Keratinocyte (primary cell): ENCODE data around the gene TNFRSF14. TPM values are rescaled to one million over a fixed set of nuclear protein-coding genes. Genes with fewer than 3 reads are reported as not detected.

Source experiments
- DNase-seq: peaks from one replicate; pipeline ENCODE4 v3.0.0-alpha.2; 2011; ENCODE audit warnings: low read depth, missing footprints, low spot score
- FAIRE-seq: peaks from 2 replicates; lab custom pipeline; 2011; peaks lifted over from hg19 to GRCh38; lab: Jason Lieb, UNC
- H2AFZ ChIP-seq: 2 replicates; pipeline ENCODE4 v1.6.0; 2012; ENCODE audit warnings: low read length, control low read depth, inconsistent platforms; ENCODE audit not compliant: control insufficient read depth
- H3K27ac ChIP-seq: 2 replicates; pipeline ENCODE4 v1.5.1; 2011; ENCODE audit warnings: low read length; ENCODE audit not compliant: control insufficient read depth, insufficient read depth
- H3K27me3 ChIP-seq: 3 replicates; pipeline ENCODE4 v1.6.0; 2011; ENCODE audit warnings: low read length; ENCODE audit not compliant: control insufficient read depth, insufficient read depth; ENCODE audit errors: extremely low read depth
- H3K36me3 ChIP-seq, 2 experiments: 2 replicates in 1 of 2; 3 replicates in 1 of 2; pipeline ENCODE4 v1.5.1; 2011; ENCODE audit warnings: low read length in 2 of 2, mild to moderate bottlenecking in 1 of 2; ENCODE audit not compliant: control insufficient read depth in 2 of 2, insufficient read depth in 2 of 2; ENCODE audit errors: extremely low read depth in 1 of 2
- H3K4me1 ChIP-seq: 3 replicates; pipeline ENCODE4 v1.5.1; 2011; ENCODE audit warnings: low read length; ENCODE audit not compliant: control insufficient read depth, insufficient read depth; ENCODE audit errors: extremely low read depth
- H3K4me2 ChIP-seq: 3 replicates; pipeline ENCODE4 v1.6.0; 2011; ENCODE audit warnings: low read depth, low read length; ENCODE audit not compliant: control insufficient read depth, insufficient read depth; ENCODE audit errors: extremely low read depth
- H3K4me3 ChIP-seq, 3 experiments: fragments of 200-600 bp in 1 of 3; sonication (generic) in 1 of 3; 2 replicates in 2 of 3; 3 replicates in 1 of 3; pipeline ENCODE4 v1.5.1; 2011 to 2016; ENCODE audit warnings: low read length in 3 of 3, mild to moderate bottlenecking in 3 of 3, control low read depth in 2 of 3, inconsistent platforms in 1 of 3, low read depth in 1 of 3, mixed read lengths in 1 of 3, mixed run types in 1 of 3, moderate library complexity in 1 of 3; ENCODE audit not compliant: control insufficient read depth in 2 of 3, insufficient read depth in 2 of 3; ENCODE audit errors: extremely low read depth in 1 of 3
- H3K79me2 ChIP-seq: 2 replicates; pipeline ENCODE4 v1.6.0; 2012; ENCODE audit warnings: low read length; ENCODE audit not compliant: control insufficient read depth, insufficient read depth
- H3K9ac ChIP-seq: 3 replicates; pipeline ENCODE4 v1.6.0; 2011; ENCODE audit warnings: low read length; ENCODE audit not compliant: control insufficient read depth, insufficient read depth; ENCODE audit errors: extremely low read depth
- H3K9me1 ChIP-seq: 3 replicates; pipeline ENCODE4 v1.6.0; 2011; ENCODE audit warnings: low read length; ENCODE audit not compliant: control insufficient read depth, insufficient read depth; ENCODE audit errors: extremely low read depth
- H3K9me3 ChIP-seq: 2 replicates; pipeline ENCODE4 v1.5.1; 2012; ENCODE audit warnings: low read depth, low read length; ENCODE audit not compliant: control insufficient read depth
- H4K20me1 ChIP-seq: 3 replicates; pipeline ENCODE4 v1.6.0; 2011; ENCODE audit warnings: low read length; ENCODE audit not compliant: control insufficient read depth, insufficient read depth; ENCODE audit errors: extremely low read depth
- CTCF ChIP-seq, 3 experiments: IDR thresholded peaks in 1 of 3; conservative IDR thresholded peaks in 1 of 3; optimal IDR thresholded peaks in 1 of 3; 2 replicates in 2 of 3; 3 replicates in 1 of 3; pipeline versions ENCODE3 to v1.5.1; 2011; ENCODE audit warnings: low read length in 3 of 3, mild to moderate bottlenecking in 3 of 3, moderate library complexity in 2 of 3, control low read depth in 1 of 3, inconsistent platforms in 1 of 3; ENCODE audit not compliant: insufficient read depth in 2 of 3; ENCODE audit errors: extremely low read depth in 1 of 3
- EZH2 ChIP-seq: IDR thresholded peaks from one replicate; pipeline ENCODE4 v1.6.1; 2012; ENCODE audit warnings: inconsistent platforms, mild to moderate bottlenecking, low read length, moderate library complexity
- dilution Hi-C: fragments of 300-500 bp; cut with MboI; formaldehyde crosslinking; loops from one replicate; pipeline ENCODE4 v1.7.0; 2020; ENCODE audit warnings: low sequenced_read_pairs; ENCODE audit not compliant: extremely low pct_ligation_motif_present
- polyA plus RNA-seq, 5 experiments: library from polyadenylated mRNA; depleted of rRNA in 3 of 5; stranded (reverse) in 3 of 5; stranded (forward) in 1 of 5; unstranded in 1 of 5; fragments of >200 nt; gene quantifications; 1 replicate in 1 of 5; 2 replicates in 3 of 5; 3 replicates in 1 of 5; pipeline versions ENCODE4 v1.2.1 to v1.2.3, GENCODE V29; 2011 to 2012; ENCODE audit warnings: missing spikeins in 2 of 5, low read depth in 1 of 5, low replicate concordance in 1 of 5

The TNFRSF14 gene
- polyA plus RNA-seq, 1 donor (not counting 4 experiments of a cell fraction or from before 2014, with no cell fraction given) = 5.2 TPM

GRCh38 chr1:2523191-2523890 lies 32.8 kb upstream of the TNFRSF14 start:
- peaks cover 3% of the 10 kb centered on the region for H4K20me1 ChIP-seq
- H3K27ac ChIP-seq = no peak overlapping the region
- H3K4me3 ChIP-seq = no peak overlapping the region
- H3K9me1 ChIP-seq = no peaks in the 10 kb centered on the region
- H3K36me3 ChIP-seq = peaks cover 19 to 22% of the 10 kb centered on the region in 2 experiments
- dilution Hi-C loops = no loop called here
- H3K27me3 ChIP-seq = no peaks in the 10 kb centered on the region
- DNase-seq (no peak), FAIRE-seq (no peak)
- H3K4me2 ChIP-seq = no peak overlapping the region
- TF ChIP-seq CTCF (optimal IDR thresholded peaks at IDR 0.05 in 1 of 3, IDR thresholded peaks at IDR 0.05 in 1 of 3, conservative IDR thresholded peaks at IDR 0.05 in 1 of 3; ENCODE audit: extremely low read depth in 1 of 3, insufficient read depth in 2 of 3, low read length in 3 of 3) (no peak), EZH2 (no peak)
- H3K79me2 ChIP-seq = peaks cover 46% of the 10 kb centered on the region
- H3K9me3 ChIP-seq = no peaks in the 10 kb centered on the region
- peaks cover 22% of the 10 kb centered on the region for H3K4me1 ChIP-seq
- H2AFZ ChIP-seq = no peak overlapping the region
- no peak overlapping the region for H3K9ac ChIP-seq

- no peaks in the 10 kb centered on the region for H3K9me3 ChIP-seq
- H3K4me3 ChIP-seq = no peak overlapping the region
- peaks cover 3% of the 10 kb centered on the region for H4K20me1 ChIP-seq
- H3K79me2 ChIP-seq = peaks cover 46% of the 10 kb centered on the region
- TF ChIP-seq EZH2 = no peak
- TF ChIP-seq CTCF (optimal IDR thresholded peaks at IDR 0.05 in 1 of 3, IDR thresholded peaks at IDR 0.05 in 1 of 3, conservative IDR thresholded peaks at IDR 0.05 in 1 of 3; ENCODE audit: extremely low read depth in 1 of 3, insufficient read depth in 2 of 3, low read length in 3 of 3) = no peak
- H3K4me2 ChIP-seq = no peak overlapping the region
- dilution Hi-C loops = no loop called here
- H3K27ac ChIP-seq = no peak overlapping the region
- FAIRE-seq (no peak), DNase-seq (no peak)
- H3K36me3 ChIP-seq = peaks cover 12 to 18% of the 10 kb centered on the region in 2 experiments
- H3K4me1 ChIP-seq = peaks cover 28% of the 10 kb centered on the region
- H3K9ac ChIP-seq = no peak overlapping the region
- H2AFZ ChIP-seq = no peak overlapping the region
- H3K9me1 ChIP-seq = no peaks in the 10 kb centered on the region
- H3K27me3 ChIP-seq = no peaks in the 10 kb centered on the region
Measured at GRCh38 chr1:2523891-2524609, 32.1 kb upstream of the TNFRSF14 start.
